ENCODE measurements around the gene TM9SF4.
A peak's percentile ranks its signal among the peaks of the same experiment; 100 is the strongest.

TM9SF4 gene

GRCh38 chr20:32067234-32067821, 42.2 kb upstream of the TM9SF4 start:
- no peak overlapping the region for H3K4me2 ChIP-seq (ENCODE audit: low read length)
- peaks cover 2% of the 10 kb centered on the region in 2 experiments for H3K4me1 ChIP-seq (ENCODE audit: control insufficient read depth in 1 of 2, insufficient read depth in 2 of 2, low read length in 2 of 2)
- H3K18ac ChIP-seq (ENCODE audit: low read length): no peak overlapping the region
- DNase-seq: peak; percentile 59 to 64
- H3K4ac ChIP-seq (ENCODE audit: low read depth, low read length): no peak overlapping the region
- no peak overlapping the region for H3K4me3 ChIP-seq (ENCODE audit: low read depth, low read length)
- no peaks in the 10 kb centered on the region for H3K36me3 ChIP-seq (ENCODE audit: control insufficient read depth in 1 of 2, insufficient read depth in 2 of 2, low read length in 2 of 2)
- no peaks in the 10 kb centered on the region for H3K79me2 ChIP-seq (ENCODE audit: control insufficient read depth, insufficient read depth, low read length, poor library complexity)
- H2AK5ac ChIP-seq (ENCODE audit: low read length): no peak overlapping the region
- H3K27me3 ChIP-seq (ENCODE audit: insufficient read depth, low read length): no peaks in the 10 kb centered on the region
- no peak overlapping the region for H4K91ac ChIP-seq (ENCODE audit: low read depth, low read length)
- no peaks in the 10 kb centered on the region for H3K79me1 ChIP-seq (ENCODE audit: low read length)
- H2BK120ac ChIP-seq (ENCODE audit: insufficient read depth, low read length, poor library complexity): no peak overlapping the region
- no peak overlapping the region for H3K23ac ChIP-seq (ENCODE audit: low read length)
- no peak overlapping the region for H2BK5ac ChIP-seq (ENCODE audit: low read depth, low read length, poor library complexity)
- H4K8ac ChIP-seq (ENCODE audit: low read depth, low read length): no peak overlapping the region
- no peak overlapping the region for H2AFZ ChIP-seq (ENCODE audit: insufficient read depth, low read length, poor library complexity)
- no peak overlapping the region for H3K27ac ChIP-seq (ENCODE audit: low read depth, low read length)
- H3K9me3 ChIP-seq (ENCODE audit: insufficient read depth, low read depth, low read length): no peaks in the 10 kb centered on the region
- H4K12ac ChIP-seq (ENCODE audit: low read depth, low read length): no peak overlapping the region
- no peak overlapping the region for H3K9ac ChIP-seq (ENCODE audit: low read length)
- no peak overlapping the region for H3K14ac ChIP-seq (ENCODE audit: low read length)
- H2BK12ac ChIP-seq (ENCODE audit: low read length): no peak overlapping the region
- no CpG with 5 or more reads among the region's 6 CpGs for WGBS (ENCODE audit: extremely low coverage, insufficient coverage, insufficient read length)

- H3K4me3 ChIP-seq (ENCODE audit: low read depth, low read length): no peak overlapping the region
- H3K27me3 ChIP-seq (ENCODE audit: insufficient read depth, low read length): no peaks in the 10 kb centered on the region
- H2AFZ ChIP-seq (ENCODE audit: insufficient read depth, low read length, poor library complexity): no peak overlapping the region
- H3K79me2 ChIP-seq (ENCODE audit: control insufficient read depth, insufficient read depth, low read length, poor library complexity): no peaks in the 10 kb centered on the region
- H3K9me3 ChIP-seq (ENCODE audit: insufficient read depth, low read depth, low read length): no peaks in the 10 kb centered on the region
- DNase-seq: no peak
- no peak overlapping the region for H3K23ac ChIP-seq (ENCODE audit: low read length)
- no peak overlapping the region for H3K4me2 ChIP-seq (ENCODE audit: low read length)
- H3K4me1 ChIP-seq (ENCODE audit: control insufficient read depth in 1 of 2, insufficient read depth in 2 of 2, low read length in 2 of 2): peaks cover 0 to 2% of the 10 kb centered on the region in 2 experiments
- H3K27ac ChIP-seq (ENCODE audit: low read depth, low read length): no peak overlapping the region
- H2BK5ac ChIP-seq (ENCODE audit: low read depth, low read length, poor library complexity): no peak overlapping the region
- H4K91ac ChIP-seq (ENCODE audit: low read depth, low read length): no peak overlapping the region
- no peak overlapping the region for H4K12ac ChIP-seq (ENCODE audit: low read depth, low read length)
- no peaks in the 10 kb centered on the region for H3K79me1 ChIP-seq (ENCODE audit: low read length)
- no peak overlapping the region for H2BK120ac ChIP-seq (ENCODE audit: insufficient read depth, low read length, poor library complexity)
- H3K18ac ChIP-seq (ENCODE audit: low read length): no peak overlapping the region
- H2BK12ac ChIP-seq (ENCODE audit: low read length): no peak overlapping the region
- no CpG with 5 or more reads among the region's 2 CpGs for WGBS (ENCODE audit: extremely low coverage, insufficient coverage, insufficient read length)
- no peaks in the 10 kb centered on the region for H3K36me3 ChIP-seq (ENCODE audit: control insufficient read depth in 1 of 2, insufficient read depth in 2 of 2, low read length in 2 of 2)
- H3K14ac ChIP-seq (ENCODE audit: low read length): no peak overlapping the region
- no peak overlapping the region for H2AK5ac ChIP-seq (ENCODE audit: low read length)
- no peak overlapping the region for H3K4ac ChIP-seq (ENCODE audit: low read depth, low read length)
- no peak overlapping the region for H3K9ac ChIP-seq (ENCODE audit: low read length)
- no peak overlapping the region for H4K8ac ChIP-seq (ENCODE audit: low read depth, low read length)
Measured at GRCh38 chr20:32068174-32068573, 41.3 kb upstream of the TM9SF4 start.

GRCh38 chr20:32069711-32070110, 39.8 kb upstream of the TM9SF4 start:
- H3K27me3 ChIP-seq (ENCODE audit: insufficient read depth, low read length): no peaks in the 10 kb centered on the region
- no peaks in the 10 kb centered on the region for H3K36me3 ChIP-seq (ENCODE audit: control insufficient read depth in 1 of 2, insufficient read depth in 2 of 2, low read length in 2 of 2)
- H2AFZ ChIP-seq (ENCODE audit: insufficient read depth, low read length, poor library complexity): no peak overlapping the region
- no peak overlapping the region for H4K8ac ChIP-seq (ENCODE audit: low read depth, low read length)
- H3K9me3 ChIP-seq (ENCODE audit: insufficient read depth, low read depth, low read length): no peaks in the 10 kb centered on the region
- no peak overlapping the region for H4K12ac ChIP-seq (ENCODE audit: low read depth, low read length)
- H3K27ac ChIP-seq (ENCODE audit: low read depth, low read length): no peak overlapping the region
- H2BK120ac ChIP-seq (ENCODE audit: insufficient read depth, low read length, poor library complexity): no peak overlapping the region
- H3K4ac ChIP-seq (ENCODE audit: low read depth, low read length): no peak overlapping the region
- no peak overlapping the region for H2BK5ac ChIP-seq (ENCODE audit: low read depth, low read length, poor library complexity)
- H3K23ac ChIP-seq (ENCODE audit: low read length): no peak overlapping the region
- H4K91ac ChIP-seq (ENCODE audit: low read depth, low read length): no peak overlapping the region
- no peak overlapping the region for H3K4me2 ChIP-seq (ENCODE audit: low read length)
- no peak overlapping the region for H3K4me3 ChIP-seq (ENCODE audit: low read depth, low read length)
- H3K14ac ChIP-seq (ENCODE audit: low read length): no peak overlapping the region
- no peak overlapping the region for H2BK12ac ChIP-seq (ENCODE audit: low read length)
- H3K9ac ChIP-seq (ENCODE audit: low read length): no peak overlapping the region
- peaks cover 0 to 2% of the 10 kb centered on the region in 2 experiments for H3K4me1 ChIP-seq (ENCODE audit: control insufficient read depth in 1 of 2, insufficient read depth in 2 of 2, low read length in 2 of 2)
- no peak for DNase-seq
- H3K79me1 ChIP-seq (ENCODE audit: low read length): no peaks in the 10 kb centered on the region
- no peak overlapping the region for H2AK5ac ChIP-seq (ENCODE audit: low read length)
- H3K79me2 ChIP-seq (ENCODE audit: control insufficient read depth, insufficient read depth, low read length, poor library complexity): no peaks in the 10 kb centered on the region
- H3K18ac ChIP-seq (ENCODE audit: low read length): no peak overlapping the region

GRCh38 chr20:32070282-32070681, 39.2 kb upstream of the TM9SF4 start:
- no CpG with 5 or more reads among the region's 1 CpG for WGBS (ENCODE audit: extremely low coverage, insufficient coverage, insufficient read length)
- no peak overlapping the region for H3K4ac ChIP-seq (ENCODE audit: low read depth, low read length)
- DNase-seq: no peak
- H3K4me1 ChIP-seq (ENCODE audit: control insufficient read depth in 1 of 2, insufficient read depth in 2 of 2, low read length in 2 of 2): peaks cover 0 to 2% of the 10 kb centered on the region in 2 experiments
- H3K4me3 ChIP-seq (ENCODE audit: low read depth, low read length): no peak overlapping the region
- H2BK12ac ChIP-seq (ENCODE audit: low read length): no peak overlapping the region
- no peak overlapping the region for H2AK5ac ChIP-seq (ENCODE audit: low read length)
- no peak overlapping the region for H3K27ac ChIP-seq (ENCODE audit: low read depth, low read length)
- H3K4me2 ChIP-seq (ENCODE audit: low read length): no peak overlapping the region
- H3K9ac ChIP-seq (ENCODE audit: low read length): no peak overlapping the region
- no peaks in the 10 kb centered on the region for H3K79me2 ChIP-seq (ENCODE audit: control insufficient read depth, insufficient read depth, low read length, poor library complexity)
- no peak overlapping the region for H2BK5ac ChIP-seq (ENCODE audit: low read depth, low read length, poor library complexity)
- no peak overlapping the region for H4K12ac ChIP-seq (ENCODE audit: low read depth, low read length)
- no peak overlapping the region for H3K23ac ChIP-seq (ENCODE audit: low read length)
- no peaks in the 10 kb centered on the region for H3K79me1 ChIP-seq (ENCODE audit: low read length)
- no peak overlapping the region for H2AFZ ChIP-seq (ENCODE audit: insufficient read depth, low read length, poor library complexity)
- no peaks in the 10 kb centered on the region for H3K27me3 ChIP-seq (ENCODE audit: insufficient read depth, low read length)
- no peak overlapping the region for H4K8ac ChIP-seq (ENCODE audit: low read depth, low read length)
- H3K14ac ChIP-seq (ENCODE audit: low read length): no peak overlapping the region
- no peaks in the 10 kb centered on the region for H3K36me3 ChIP-seq (ENCODE audit: control insufficient read depth in 1 of 2, insufficient read depth in 2 of 2, low read length in 2 of 2)
- H3K18ac ChIP-seq (ENCODE audit: low read length): no peak overlapping the region
- no peaks in the 10 kb centered on the region for H3K9me3 ChIP-seq (ENCODE audit: insufficient read depth, low read depth, low read length)
- no peak overlapping the region for H2BK120ac ChIP-seq (ENCODE audit: insufficient read depth, low read length, poor library complexity)
- no peak overlapping the region for H4K91ac ChIP-seq (ENCODE audit: low read depth, low read length)
